Spleen (tissue), 11 donors: ENCODE results near the gene RDH12. TPM values are rescaled to one million over a fixed set of nuclear protein-coding genes. Genes with fewer than 3 reads are reported as not detected.
A peak's percentile ranks its signal among the peaks of the same experiment; 100 is the strongest.
"Not testable (repeated sequence)": the region's sequence is repeated elsewhere in the genome, so short reads cannot be mapped to it uniquely, and the experiment has no call there.

Source experiments
- DNase-seq: peaks from one replicate; pipeline ENCODE4 v3.0.0-alpha.2; 2020
- H3K27ac ChIP-seq, 8 donors: fragments of 200-600 bp; sonication (generic) in 7 of 8; 1 replicate in 4 of 8; 2 replicates in 4 of 8; pipeline versions ENCODE4 v1.5.0 to v1.8.0; 2016 to 2021; ENCODE audit warnings: inconsistent platforms in 4 of 8, mild to moderate bottlenecking in 4 of 8, moderate library complexity in 1 of 8
- H3K27me3 ChIP-seq, 7 donors: fragments of 200-600 bp; sonication (generic) in 6 of 7; replicated peaks in 1 of 7; 1 replicate in 4 of 7; 2 replicates in 3 of 7; pipeline versions ENCODE4 v1.5.0 to v1.8.0; 2016 to 2021; ENCODE audit warnings: inconsistent platforms in 3 of 7, mild to moderate bottlenecking in 1 of 7
- H3K36me3 ChIP-seq, 6 donors: fragments of 200-600 bp; sonication (generic) in 5 of 6; 1 replicate in 4 of 6; 2 replicates in 2 of 6; pipeline versions ENCODE4 v1.5.0 to v1.8.0; 2016 to 2021; ENCODE audit warnings: inconsistent platforms in 2 of 6
- H3K4me1 ChIP-seq, 6 donors: fragments of 200-600 bp; sonication (generic) in 5 of 6; 1 replicate in 3 of 6; 2 replicates in 3 of 6; pipeline versions ENCODE4 v1.5.0 to v1.8.0; 2016 to 2021; ENCODE audit warnings: inconsistent platforms in 3 of 6
- H3K4me3 ChIP-seq, 8 donors: fragments of 200-600 bp; sonication (generic) in 7 of 8; 1 replicate in 4 of 8; 2 replicates in 4 of 8; pipeline versions ENCODE4 v1.5.0 to v1.8.0; 2016 to 2021; ENCODE audit warnings: inconsistent platforms in 4 of 8, mild to moderate bottlenecking in 4 of 8, moderate library complexity in 2 of 8
- H3K9me3 ChIP-seq, 8 donors: fragments of 200-600 bp; sonication (generic) in 7 of 8; 1 replicate in 4 of 8; 2 replicates in 4 of 8; pipeline versions ENCODE4 v1.5.0 to v1.8.0; 2016 to 2021; ENCODE audit warnings: inconsistent platforms in 4 of 8
- POLR2A ChIP-seq, 3 donors: fragments of 450-650 bp; IDR thresholded peaks; one replicate each; pipeline ENCODE4 v1.5.1; 2017; ENCODE audit warnings: antibody characterized with exemption in 3 of 3, mild to moderate bottlenecking in 1 of 3
- POLR2AphosphoS5 ChIP-seq, 3 donors: sonication (generic); formaldehyde crosslinking; IDR thresholded peaks; one replicate each; pipeline ENCODE4 v1.5.1; 2017; ENCODE audit warnings: antibody characterized with exemption in 3 of 3
- WGBS, 5 donors: extraction: QIAGEN DNeasy Blood & Tissue Kit in 3 of 5; methylation state at CpG; one replicate each; pipeline versions ENCODE4 v1.1.5 to v1.1.7; 2013 to 2018; 5-methylcytosine and 5-hydroxymethylcytosine counted together
- intact Hi-C: fragments of 100-400 bp; cut with DNase I; formaldehyde crosslinking; loops from one replicate; pipeline ENCODE4 v1.15.0; 2023; ENCODE audit warnings: low total_unique reads
- polyA plus RNA-seq, 3 donors: library from polyadenylated mRNA; stranded (reverse); fragments of 200-250 nt; gene quantifications; one replicate each; pipeline ENCODE4 v1.2.1, GENCODE V29; 2013
- total RNA-seq, 7 donors: library from RNA; depleted of rRNA in 3 of 7; stranded (reverse); fragments of >200 nt in 3 of 7; fragmentation: NEBNext Ultra II Directional in 4 of 7; extraction: Animal tissue kit (Norgen Biotek cat#: 25700) in 4 of 7; gene quantifications; one replicate each; pipeline versions ENCODE4 v1.1.0 to v1.2.1, GENCODE V29; 2016 to 2021
- TF ChIP-seq, protein P1 (sequence below), 11 experiments: fragments of 200-600 bp in 7 of 11; fragments of 450-650 bp in 4 of 11; sonication (generic) in 4 of 11; IDR thresholded peaks in 8 of 11; conservative IDR thresholded peaks in 3 of 11; 1 replicate in 7 of 11; 2 replicates in 4 of 11; pipeline versions ENCODE4 v1.4.0 to v1.8.0; 2016 to 2021; ENCODE audit warnings: antibody characterized with exemption in 11 of 11, inconsistent platforms in 4 of 11, mild to moderate bottlenecking in 1 of 11
- donor health status: healthy with polysubstance abuse.
- donor health status: DM: no; HTN: no; CAD: no; lungs with moderate emphysema.
- donor health status: DM: no; HTN: no; CAD: no.
- donor health status: Bipolar disorder and iron deficiency.
- donor health status: healthy.
- donor health status: DM: no; HTN: no; CAD: no.
- donor health status: DM: yes; HTN: yes; CAD: no.

The RDH12 gene
- total and polyA plus RNA-seq, 10 donors: 0.08 to 0.10 TPM; not detected in 8

DNA sequence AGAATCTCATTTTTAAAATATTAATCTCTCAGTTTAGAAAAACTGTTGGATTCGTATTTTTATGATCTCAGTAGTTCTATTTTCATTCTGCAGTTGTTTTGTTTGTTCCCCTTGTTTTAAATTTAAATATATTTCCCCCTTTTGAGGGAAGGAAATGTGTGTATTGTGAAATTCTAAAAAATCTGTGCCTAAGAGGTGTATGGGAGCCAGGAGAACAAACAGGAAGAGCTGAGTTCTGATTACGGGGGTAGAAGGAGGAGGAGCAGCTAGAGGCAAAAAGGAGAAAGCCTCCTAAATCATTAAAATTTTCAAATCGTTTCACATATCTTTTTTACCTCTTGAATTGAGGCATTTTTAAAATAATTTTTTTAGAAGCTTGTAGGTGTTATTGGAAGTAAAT, 2.3 kb downstream of the RDH12 start:
- DNase-seq: no peak
- Histone ChIP-seq H3K27ac (no peak overlapping the region), H3K4me3 (no peak overlapping the region), H3K36me3 (no peaks in the 10 kb centered on the region), H3K4me1 (peaks cover 0 to 7% (median 0%) of the 10 kb centered on the region in 6 donors), H3K27me3 (no peaks in the 10 kb centered on the region), H3K9me3 (peaks cover 0 to 16% (median 13%) of the 10 kb centered on the region in 8 donors)
- WGBS, 5 donors: 40 to 54% (median 45%) methylated on average over 3 of the region's 3 CpGs
- intact Hi-C loops: no loop called here
- TF ChIP-seq, protein P1, sequence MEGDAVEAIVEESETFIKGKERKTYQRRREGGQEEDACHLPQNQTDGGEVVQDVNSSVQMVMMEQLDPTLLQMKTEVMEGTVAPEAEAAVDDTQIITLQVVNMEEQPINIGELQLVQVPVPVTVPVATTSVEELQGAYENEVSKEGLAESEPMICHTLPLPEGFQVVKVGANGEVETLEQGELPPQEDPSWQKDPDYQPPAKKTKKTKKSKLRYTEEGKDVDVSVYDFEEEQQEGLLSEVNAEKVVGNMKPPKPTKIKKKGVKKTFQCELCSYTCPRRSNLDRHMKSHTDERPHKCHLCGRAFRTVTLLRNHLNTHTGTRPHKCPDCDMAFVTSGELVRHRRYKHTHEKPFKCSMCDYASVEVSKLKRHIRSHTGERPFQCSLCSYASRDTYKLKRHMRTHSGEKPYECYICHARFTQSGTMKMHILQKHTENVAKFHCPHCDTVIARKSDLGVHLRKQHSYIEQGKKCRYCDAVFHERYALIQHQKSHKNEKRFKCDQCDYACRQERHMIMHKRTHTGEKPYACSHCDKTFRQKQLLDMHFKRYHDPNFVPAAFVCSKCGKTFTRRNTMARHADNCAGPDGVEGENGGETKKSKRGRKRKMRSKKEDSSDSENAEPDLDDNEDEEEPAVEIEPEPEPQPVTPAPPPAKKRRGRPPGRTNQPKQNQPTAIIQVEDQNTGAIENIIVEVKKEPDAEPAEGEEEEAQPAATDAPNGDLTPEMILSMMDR (IDR thresholded peaks at IDR 0.05 in 8 of 11, conservative IDR thresholded peaks at IDR 0.05 in 3 of 11): no peak
- TF ChIP-seq POLR2A (IDR thresholded peaks at IDR 0.05): no peak
- TF ChIP-seq POLR2AphosphoS5 (IDR thresholded peaks at IDR 0.05): no peak

DNA sequence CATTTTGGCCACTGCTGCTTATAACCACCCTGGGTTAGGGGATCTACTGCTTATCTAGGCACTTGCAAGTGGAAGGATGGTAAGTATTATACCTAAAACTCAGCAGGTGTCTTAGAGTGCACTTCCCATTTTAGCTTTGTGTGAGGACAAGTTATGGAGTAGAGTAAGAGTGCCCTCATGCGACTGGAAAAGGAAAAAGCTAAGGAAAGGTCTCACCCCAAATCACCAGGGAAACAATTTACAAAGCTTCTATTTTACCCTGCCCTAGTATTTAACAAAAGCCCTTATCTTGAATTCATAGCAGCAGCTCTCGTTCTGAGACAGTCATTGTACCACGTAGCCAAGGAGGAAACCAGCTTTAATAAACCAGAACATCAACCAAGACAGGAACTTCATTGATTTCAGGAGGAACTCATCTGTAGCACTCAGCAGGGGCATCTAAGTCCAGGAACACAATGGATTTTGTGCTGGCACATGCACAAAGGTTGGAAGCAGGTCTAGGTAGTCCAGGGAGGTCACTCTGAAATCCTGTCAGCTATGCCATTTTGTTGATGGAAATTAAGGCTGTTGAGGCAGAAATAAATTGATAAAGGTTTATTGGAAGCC, 2.9 kb downstream of the RDH12 start:
- peaks cover 0 to 22% (median 18%) of the 10 kb centered on the region in 8 donors for H3K9me3 ChIP-seq
- H3K36me3 ChIP-seq: no peaks in the 10 kb centered on the region
- no peak overlapping the region for H3K27ac ChIP-seq
- 0 to 3% (median 0%) methylated on average over 3 of the region's 3 CpGs for WGBS, 5 donors
- DNase-seq: no peak
- H3K4me3 ChIP-seq: no peak overlapping the region
- H3K27me3 ChIP-seq: no peaks in the 10 kb centered on the region
- TF ChIP-seq, protein P1 (IDR thresholded peaks at IDR 0.05 in 8 of 11, conservative IDR thresholded peaks at IDR 0.05 in 3 of 11): peak; percentile 40 to 75 (median 66)
- no peak for TF ChIP-seq POLR2AphosphoS5 (IDR thresholded peaks at IDR 0.05)
- no peak for TF ChIP-seq POLR2A (IDR thresholded peaks at IDR 0.05)
- intact Hi-C loops: no loop called here
- H3K4me1 ChIP-seq: peaks cover 0 to 7% (median 0%) of the 10 kb centered on the region in 6 donors

DNA sequence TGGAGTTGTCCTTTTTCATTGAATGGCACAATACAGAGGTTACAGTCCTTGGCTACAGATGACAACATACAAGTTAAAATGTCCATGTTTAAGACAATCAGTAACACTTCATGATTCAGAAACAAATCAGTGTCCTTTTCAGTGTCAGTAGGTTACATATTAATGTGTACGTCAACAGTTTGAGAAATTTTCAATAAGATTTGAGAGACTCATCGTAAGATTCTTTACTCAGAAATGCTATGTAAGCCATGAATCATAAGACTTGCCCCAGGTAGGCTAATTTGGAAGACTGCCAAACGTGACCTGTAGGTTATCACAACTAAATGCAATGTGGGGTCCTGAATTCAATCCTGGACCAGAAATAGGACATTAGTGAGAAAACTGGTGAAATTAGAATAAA, 3.5 kb downstream of the RDH12 start:
- Histone ChIP-seq H3K4me3 (no peak overlapping the region), H3K36me3 (no peaks in the 10 kb centered on the region), H3K27ac (no peak overlapping the region), H3K27me3 (no peaks in the 10 kb centered on the region), H3K9me3 (peaks cover 0 to 28% (median 25%) of the 10 kb centered on the region in 8 donors), H3K4me1 (peaks cover 0 to 7% (median 0%) of the 10 kb centered on the region in 6 donors)
- intact Hi-C loops: no loop called here
- WGBS, 5 donors: 75 to 83% (median 79%) methylated on average over 3 of the region's 3 CpGs
- no peak for DNase-seq
- TF ChIP-seq POLR2AphosphoS5 (IDR thresholded peaks at IDR 0.05) (no peak), POLR2A (IDR thresholded peaks at IDR 0.05) (no peak)
- TF ChIP-seq, protein P1 (IDR thresholded peaks at IDR 0.05 in 8 of 11, conservative IDR thresholded peaks at IDR 0.05 in 3 of 11): no peak

DNA sequence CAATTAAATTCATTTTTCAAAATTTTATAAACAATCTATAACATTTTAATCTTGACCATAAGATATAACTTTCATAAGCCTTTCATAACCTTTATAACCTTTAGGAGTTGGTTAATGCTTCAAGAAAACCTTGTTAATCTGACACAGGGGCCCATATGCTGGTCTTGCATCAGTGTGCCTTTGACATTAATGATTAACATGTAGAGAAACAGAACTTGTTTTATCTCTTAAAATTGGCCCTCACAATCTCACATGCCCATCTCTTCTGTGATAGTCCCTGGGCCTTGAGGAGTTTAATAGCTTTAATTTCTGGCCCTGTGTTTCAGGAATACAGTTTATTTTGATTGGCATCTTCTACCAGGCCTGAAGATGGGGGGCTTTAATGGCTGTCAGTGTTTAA, 7.7 kb downstream of the RDH12 start:
- intact Hi-C loops: not testable (repeated sequence)

DNA sequence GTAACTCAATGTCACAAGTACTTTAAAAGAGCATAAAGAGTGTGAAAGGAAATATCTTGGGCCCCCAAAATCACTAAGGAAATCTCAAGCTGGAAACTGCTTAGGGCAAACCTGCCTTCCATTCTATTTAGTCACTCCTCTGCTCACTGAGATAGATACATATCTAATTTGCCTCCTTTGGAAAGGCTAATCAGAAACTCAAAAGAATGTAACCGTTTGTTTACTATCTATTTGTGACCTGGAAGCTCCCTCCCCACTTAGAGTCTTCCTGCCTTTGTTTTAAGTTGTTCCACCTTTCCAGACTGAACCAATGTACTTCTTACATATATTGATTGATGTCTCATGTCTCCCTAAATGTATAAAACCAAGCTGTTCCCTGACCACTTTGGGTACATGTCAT, 8.1 kb downstream of the RDH12 start:
- H3K27ac ChIP-seq, DNase-seq, H3K4me3 ChIP-seq, intact Hi-C loops, H3K4me1 ChIP-seq, H3K36me3 ChIP-seq, H3K27me3 ChIP-seq: not testable (repeated sequence)
- H3K9me3 ChIP-seq: peaks cover 0 to 37% (median 30%) of the 10 kb centered on the region in 8 donors
- 54 to 78% (median 76%) methylated on average over 1 of the region's 1 CpG for WGBS, 5 donors

More for the DNA sequence above, 7.7 kb downstream of the RDH12 start:
- not testable (repeated sequence) for DNase-seq, H3K4me3 ChIP-seq, H3K4me1 ChIP-seq, H3K27ac ChIP-seq, H3K36me3 ChIP-seq, H3K27me3 ChIP-seq
- peaks cover 0 to 37% (median 30%) of the 10 kb centered on the region in 8 donors for H3K9me3 ChIP-seq
